ENCODE results near the gene IGSF21.

Gene IGSF21

GRCh38 chr1:18107369-18108298 is at the start of gene IGSF21:
Gene IGSF21, plus strand, starts transcription at chr1:18107798. Its CDS starts 331 bp downstream, at chr1:18108129.
- Histone ChIP-seq H3K27me3 (replicated peaks; ENCODE audit: control insufficient read depth, insufficient read depth, low read length) (peaks cover 1% of the 10 kb centered on the region), H3K4me3 (replicated peaks; ENCODE audit: low read depth, low read length) (no peak within 1 kb of the TSS)
- no peak for TF ChIP-seq CTCF (IDR thresholded peaks at IDR 0.05; ENCODE audit: insufficient read depth, low read length, poor library complexity, severe bottlenecking)

GRCh38 chr1:18058206-18058921 is 49.2 kb upstream of the IGSF21 start:
- Histone ChIP-seq H3K36me3 (ENCODE audit: control insufficient read depth, insufficient read depth, low read length) (no peaks in the 10 kb centered on the region), H3K4me3 (replicated peaks; ENCODE audit: low read depth, low read length) (no peak overlapping the region), H3K27me3 (replicated peaks; ENCODE audit: control insufficient read depth, insufficient read depth, low read length) (no peaks in the 10 kb centered on the region; the same call in 1 of the 2 replicates)
- no peak for DNase-seq (ENCODE audit: extremely low read depth, insufficient read length)
- TF ChIP-seq CTCF (IDR thresholded peaks at IDR 0.05; ENCODE audit: insufficient read depth, low read length, poor library complexity, severe bottlenecking): no peak

More at GRCh38 chr1:18107369-18108298, at the start of gene IGSF21:
- H3K36me3 ChIP-seq (ENCODE audit: control insufficient read depth, insufficient read depth, low read length): no peaks in the 10 kb centered on the region
- no peak for DNase-seq (ENCODE audit: extremely low read depth, insufficient read length)

- H3K27me3 ChIP-seq (replicated peaks; ENCODE audit: control insufficient read depth, insufficient read depth, low read length): no peaks in the 10 kb centered on the region; the same call in 1 of the 2 replicates
- H3K4me3 ChIP-seq (replicated peaks; ENCODE audit: low read depth, low read length): no peak overlapping the region
- TF ChIP-seq CTCF (IDR thresholded peaks at IDR 0.05; ENCODE audit: insufficient read depth, low read length, poor library complexity, severe bottlenecking): no peak
These were observed 48.5 kb upstream of the IGSF21 start for GRCh38 chr1:18058981-18059605.

GRCh38 chr1:18060366-18060765 is 47.2 kb upstream of the IGSF21 start:
- no peak for DNase-seq (ENCODE audit: extremely low read depth, insufficient read length)
- TF ChIP-seq CTCF (IDR thresholded peaks at IDR 0.05; ENCODE audit: insufficient read depth, low read length, poor library complexity, severe bottlenecking): no peak

More at GRCh38 chr1:18058981-18059605, 48.5 kb upstream of the IGSF21 start:
- no peaks in the 10 kb centered on the region for H3K36me3 ChIP-seq (ENCODE audit: control insufficient read depth, insufficient read depth, low read length)
- DNase-seq (ENCODE audit: extremely low read depth, insufficient read length): no peak

GRCh38 chr1:18062185-18062584 is 45.4 kb upstream of the IGSF21 start:
- no peak for DNase-seq (ENCODE audit: extremely low read depth, insufficient read length)
- no peaks in the 10 kb centered on the region for H3K36me3 ChIP-seq (ENCODE audit: control insufficient read depth, insufficient read depth, low read length)
- no peaks in the 10 kb centered on the region; the same call in 1 of the 2 replicates for H3K27me3 ChIP-seq (replicated peaks; ENCODE audit: control insufficient read depth, insufficient read depth, low read length)
- no peak overlapping the region for H3K4me3 ChIP-seq (replicated peaks; ENCODE audit: low read depth, low read length)
- TF ChIP-seq CTCF (IDR thresholded peaks at IDR 0.05; ENCODE audit: insufficient read depth, low read length, poor library complexity, severe bottlenecking): no peak

More at GRCh38 chr1:18060366-18060765, 47.2 kb upstream of the IGSF21 start:
- no peak overlapping the region for H3K4me3 ChIP-seq (replicated peaks; ENCODE audit: low read depth, low read length)
- H3K36me3 ChIP-seq (ENCODE audit: control insufficient read depth, insufficient read depth, low read length): no peaks in the 10 kb centered on the region
- no peaks in the 10 kb centered on the region; the same call in 1 of the 2 replicates for H3K27me3 ChIP-seq (replicated peaks; ENCODE audit: control insufficient read depth, insufficient read depth, low read length)

Data from GM06990 (cell line).